Chondrocyte (in vitro differentiated cells): ENCODE measurements around the gene WDR86. TPM values are rescaled to one million over a fixed set of nuclear protein-coding genes. Genes with fewer than 3 reads are reported as not detected.

Source experiments
- DNase-seq: peaks from one replicate; pipeline ENCODE4 v3.0.0; 2021; ENCODE audit warnings: mixed read lengths, low spot score
- H3K27ac Mint-ChIP-seq: one replicate; pipeline ENCODE4 v1.8.0; 2021; ENCODE audit warnings: mild to moderate bottlenecking, moderate library complexity, mixed read lengths; ENCODE audit not compliant: unreplicated experiment
- H3K27me3 Mint-ChIP-seq: 2 replicates; pipeline ENCODE4 v1.8.0; 2021; ENCODE audit warnings: low read depth, mixed read lengths
- H3K36me3 Mint-ChIP-seq: 2 replicates; pipeline ENCODE4 v1.8.0; 2021; ENCODE audit warnings: low read depth, mixed read lengths
- H3K4me1 Mint-ChIP-seq: 2 replicates; pipeline ENCODE4 v1.8.0; 2021; ENCODE audit warnings: low read depth, mild to moderate bottlenecking, mixed read lengths
- H3K4me3 Mint-ChIP-seq: one replicate; pipeline ENCODE4 v1.8.0; 2021; ENCODE audit warnings: mild to moderate bottlenecking, moderate library complexity, mixed read lengths; ENCODE audit not compliant: unreplicated experiment
- H3K9me3 Mint-ChIP-seq: 2 replicates; pipeline ENCODE4 v1.8.0; 2021; ENCODE audit warnings: low read depth, mixed read lengths
- CTCF ChIP-seq: fragments of 200-600 bp; sonication (generic); IDR thresholded peaks from 2 replicates; pipeline ENCODE4 v1.5.0; 2021; ENCODE audit warnings: antibody characterized with exemption, mild to moderate bottlenecking, moderate library complexity
- long read RNA-seq: library from polyadenylated mRNA; stranded (forward); transcript quantifications from one replicate; pipeline ENCODE4 v2.0.0, GENCODE V29; 2021
- total RNA-seq: library from RNA; stranded (reverse); gene quantifications from 3 replicates; pipeline ENCODE4 v1.2.1, GENCODE V29; 2021

Gene WDR86
- total RNA-seq = not detected in 3 replicates
- long read RNA-seq = 0 reads

- H3K4me3 Mint-ChIP-seq = peak within 1 kb of the TSS; percentile 59
- peaks cover 1% of the 10 kb centered on the region for H3K36me3 Mint-ChIP-seq
- peak; percentile 64 for DNase-seq
- no peaks in the 10 kb centered on the region for H3K9me3 Mint-ChIP-seq
- peaks cover 53% of the 10 kb centered on the region for H3K27me3 Mint-ChIP-seq
- H3K27ac Mint-ChIP-seq = no peak within 1 kb of the TSS
- H3K4me1 Mint-ChIP-seq = peaks cover 8% of the 10 kb centered on the region
- TF ChIP-seq CTCF = no peak
Observed at GRCh38 chr7:151409667-151410404, at the start of gene WDR86. Gene WDR86 (minus strand): TSS chr7:151410038. CDS start chr7:151409589, 449 bp downstream.

- Mint-ChIP-seq H3K9me3 (peaks cover 5% of the 10 kb centered on the region), H3K27ac (no peak overlapping the region), H3K4me1 (peaks cover 23% of the 10 kb centered on the region), H3K27me3 (no peaks in the 10 kb centered on the region), H3K36me3 (peaks cover under 1% of the 10 kb centered on the region), H3K4me3 (no peak overlapping the region)
- DNase-seq = no peak
- TF ChIP-seq CTCF = no peak
Observed at GRCh38 chr7:151457534-151457933, 47.7 kb upstream of the WDR86 start.

- H3K9me3 Mint-ChIP-seq = no peaks in the 10 kb centered on the region
- H3K27ac Mint-ChIP-seq = no peak overlapping the region
- peaks cover 23% of the 10 kb centered on the region for H3K4me1 Mint-ChIP-seq
Observed at GRCh38 chr7:151456782-151457181, 46.9 kb upstream of the WDR86 start.

GRCh38 chr7:151456276-151456675 lies 46.4 kb upstream of the WDR86 start:
- Mint-ChIP-seq H3K27me3 (peaks cover 5% of the 10 kb centered on the region), H3K9me3 (no peaks in the 10 kb centered on the region), H3K4me1 (peaks cover 21% of the 10 kb centered on the region), H3K36me3 (no peaks in the 10 kb centered on the region), H3K4me3 (no peak overlapping the region), H3K27ac (no peak overlapping the region)
- no peak for DNase-seq
- TF ChIP-seq CTCF = no peak

More at GRCh38 chr7:151456782-151457181, 46.9 kb upstream of the WDR86 start:
- H3K36me3 Mint-ChIP-seq = no peaks in the 10 kb centered on the region
- DNase-seq = no peak
- no peak overlapping the region for H3K4me3 Mint-ChIP-seq
- no peak for TF ChIP-seq CTCF
- peaks cover 4% of the 10 kb centered on the region for H3K27me3 Mint-ChIP-seq

GRCh38 chr7:151455690-151456089 lies 45.9 kb upstream of the WDR86 start:
- Mint-ChIP-seq H3K4me3 (no peak overlapping the region), H3K27me3 (peaks cover 5% of the 10 kb centered on the region), H3K36me3 (no peaks in the 10 kb centered on the region), H3K27ac (no peak overlapping the region), H3K9me3 (no peaks in the 10 kb centered on the region), H3K4me1 (peaks cover 15% of the 10 kb centered on the region)
- no peak for DNase-seq
- no peak for TF ChIP-seq CTCF
